ENCODE measurements around the gene IFITM2. TPM values are rescaled to one million over a fixed set of nuclear protein-coding genes. Genes with fewer than 3 reads are reported as not detected.
"Not testable (repeated sequence)": the region's sequence is repeated elsewhere in the genome, so short reads cannot be mapped to it uniquely, and the experiment has no call there.

The IFITM2 gene
- total RNA-seq, 1 donor from 2014 or later = 3.7 TPM

DNA sequence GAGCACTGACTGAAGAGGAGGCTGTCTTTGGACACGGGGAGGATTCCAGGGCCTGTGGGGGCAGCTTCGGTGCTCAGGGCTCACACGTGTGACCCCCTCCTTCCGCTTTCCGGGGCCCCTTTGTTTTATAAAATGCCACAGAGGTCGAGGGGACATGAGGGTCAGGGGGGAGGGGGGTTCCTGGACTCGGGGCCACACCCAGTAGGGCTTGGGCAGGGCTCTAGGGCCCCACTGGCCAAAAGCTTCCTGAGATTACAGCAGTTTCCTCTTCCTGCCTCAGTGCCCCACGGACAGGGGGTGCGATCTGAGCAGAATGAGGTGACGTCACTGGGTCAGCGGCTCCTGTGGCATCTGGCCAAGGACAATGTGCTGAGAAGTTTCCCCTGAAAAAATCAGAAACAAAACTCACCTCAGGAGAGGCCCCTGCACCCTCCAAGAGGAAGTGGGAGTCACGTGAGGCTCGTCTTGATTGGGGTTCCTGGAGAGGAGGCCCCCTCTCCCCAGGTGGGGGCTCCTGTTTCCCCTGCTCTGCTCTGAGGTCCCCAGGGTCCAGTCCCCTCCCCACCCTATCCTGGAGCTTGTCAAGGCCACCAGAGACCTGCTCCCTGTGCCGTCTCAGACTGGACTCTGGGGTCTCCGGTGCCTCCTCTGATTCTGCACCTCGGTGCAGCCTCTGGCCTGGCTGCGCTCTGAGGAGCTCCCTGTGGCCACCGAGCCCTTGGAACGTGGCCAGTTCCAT, 19.4 kb downstream of the IFITM2 start:
- DNase-seq (ENCODE audit: low read depth) = no peak
- no peaks in the 10 kb centered on the region for H3K27me3 ChIP-seq (ENCODE audit: control insufficient read depth, insufficient read depth, low read length)
- no peak overlapping the region for H3K4me3 ChIP-seq (ENCODE audit: low read depth, low read length)
- no peak for FAIRE-seq
- TF ChIP-seq, protein P1, sequence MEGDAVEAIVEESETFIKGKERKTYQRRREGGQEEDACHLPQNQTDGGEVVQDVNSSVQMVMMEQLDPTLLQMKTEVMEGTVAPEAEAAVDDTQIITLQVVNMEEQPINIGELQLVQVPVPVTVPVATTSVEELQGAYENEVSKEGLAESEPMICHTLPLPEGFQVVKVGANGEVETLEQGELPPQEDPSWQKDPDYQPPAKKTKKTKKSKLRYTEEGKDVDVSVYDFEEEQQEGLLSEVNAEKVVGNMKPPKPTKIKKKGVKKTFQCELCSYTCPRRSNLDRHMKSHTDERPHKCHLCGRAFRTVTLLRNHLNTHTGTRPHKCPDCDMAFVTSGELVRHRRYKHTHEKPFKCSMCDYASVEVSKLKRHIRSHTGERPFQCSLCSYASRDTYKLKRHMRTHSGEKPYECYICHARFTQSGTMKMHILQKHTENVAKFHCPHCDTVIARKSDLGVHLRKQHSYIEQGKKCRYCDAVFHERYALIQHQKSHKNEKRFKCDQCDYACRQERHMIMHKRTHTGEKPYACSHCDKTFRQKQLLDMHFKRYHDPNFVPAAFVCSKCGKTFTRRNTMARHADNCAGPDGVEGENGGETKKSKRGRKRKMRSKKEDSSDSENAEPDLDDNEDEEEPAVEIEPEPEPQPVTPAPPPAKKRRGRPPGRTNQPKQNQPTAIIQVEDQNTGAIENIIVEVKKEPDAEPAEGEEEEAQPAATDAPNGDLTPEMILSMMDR (IDR thresholded peaks at IDR 0.05; ENCODE audit: insufficient read depth, low read length, severe bottlenecking) = no peak
- no peaks in the 10 kb centered on the region for H3K36me3 ChIP-seq (ENCODE audit: control insufficient read depth, insufficient read depth, low read length)

DNA sequence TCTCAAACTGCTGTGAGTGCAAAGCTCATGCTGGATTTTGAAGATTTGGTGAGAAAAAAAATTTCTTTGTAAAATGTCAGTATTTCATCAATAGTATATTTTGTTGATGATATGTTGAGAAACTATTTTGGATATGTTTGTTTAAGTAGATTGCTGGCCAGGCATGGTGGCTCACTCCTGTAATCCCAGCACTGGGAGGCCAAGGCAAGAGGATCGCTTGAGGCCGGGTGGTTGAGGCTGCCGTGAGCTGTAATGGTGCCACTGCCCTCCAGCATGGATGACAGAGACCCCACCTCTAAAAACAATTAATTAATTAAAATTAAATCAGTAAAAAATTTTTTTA, 19.9 kb downstream of the IFITM2 start:
- H3K27me3 ChIP-seq (ENCODE audit: control insufficient read depth, insufficient read depth, low read length) = no peaks in the 10 kb centered on the region
- no peaks in the 10 kb centered on the region for H3K36me3 ChIP-seq (ENCODE audit: control insufficient read depth, insufficient read depth, low read length)
- FAIRE-seq = no peak
- TF ChIP-seq, protein P1 (IDR thresholded peaks at IDR 0.05; ENCODE audit: insufficient read depth, low read length, severe bottlenecking) = no peak
- H3K4me3 ChIP-seq (ENCODE audit: low read depth, low read length) = no peak overlapping the region
- DNase-seq (ENCODE audit: low read depth) = no peak

DNA sequence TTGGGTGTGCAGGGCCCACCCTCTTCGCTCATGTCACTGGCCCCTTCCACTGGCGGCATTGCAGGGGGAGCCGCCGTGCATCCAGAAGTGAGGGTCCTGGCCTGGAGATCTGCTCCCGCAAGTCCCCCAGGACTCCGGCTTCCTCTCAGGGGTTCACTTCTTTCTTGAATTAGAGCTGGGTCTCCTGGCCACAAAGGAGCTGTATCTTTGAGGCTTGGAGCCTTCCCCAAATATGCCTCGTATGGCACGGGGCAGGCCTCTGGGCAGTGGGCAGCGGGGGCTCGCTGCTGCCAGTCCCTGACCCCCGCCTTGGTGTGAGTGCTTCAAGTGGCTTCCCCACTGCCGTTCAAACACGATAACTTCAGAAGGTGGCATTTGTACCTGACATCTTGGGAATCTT, 20.4 kb downstream of the IFITM2 start:
- FAIRE-seq (no peak), DNase-seq (ENCODE audit: low read depth) (no peak)
- H3K27me3 ChIP-seq (ENCODE audit: control insufficient read depth, insufficient read depth, low read length) = peaks cover under 1% of the 10 kb centered on the region
- H3K36me3 ChIP-seq (ENCODE audit: control insufficient read depth, insufficient read depth, low read length) = no peaks in the 10 kb centered on the region
- TF ChIP-seq, protein P1 (IDR thresholded peaks at IDR 0.05; ENCODE audit: insufficient read depth, low read length, severe bottlenecking) = no peak
- no peak overlapping the region for H3K4me3 ChIP-seq (ENCODE audit: low read depth, low read length)

DNA sequence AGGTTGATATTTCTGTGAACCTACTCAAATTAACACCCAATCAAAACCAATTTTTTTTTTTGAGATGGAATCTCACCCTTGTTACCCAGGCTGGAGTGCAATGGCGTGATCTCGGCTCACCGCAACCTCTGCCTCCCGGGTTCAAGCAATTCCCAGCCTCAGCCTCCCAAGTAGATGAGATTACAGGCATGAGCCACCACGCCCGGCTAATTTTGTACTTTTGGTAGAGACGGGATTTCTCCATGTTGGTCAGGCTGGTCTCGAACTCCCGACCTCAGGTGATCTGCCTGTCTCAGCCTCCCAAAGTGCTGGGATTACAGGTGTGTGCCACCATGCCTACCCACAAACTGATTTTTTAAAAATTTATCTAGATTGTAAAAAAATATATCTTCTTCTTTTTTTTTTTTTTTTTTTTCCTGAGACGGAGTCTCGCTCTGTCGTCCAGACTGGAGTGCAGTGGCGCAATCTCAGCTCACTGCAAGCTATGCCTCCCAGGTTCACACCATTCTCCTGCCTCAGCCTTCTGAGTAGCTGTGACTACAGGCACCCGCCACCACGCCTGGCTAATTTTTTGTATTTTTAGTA, 21.0 kb downstream of the IFITM2 start:
- not testable (repeated sequence) for H3K4me3 ChIP-seq (ENCODE audit: low read depth, low read length); H3K36me3 ChIP-seq (ENCODE audit: control insufficient read depth, insufficient read depth, low read length); DNase-seq (ENCODE audit: low read depth); H3K27me3 ChIP-seq (ENCODE audit: control insufficient read depth, insufficient read depth, low read length); FAIRE-seq

DNA sequence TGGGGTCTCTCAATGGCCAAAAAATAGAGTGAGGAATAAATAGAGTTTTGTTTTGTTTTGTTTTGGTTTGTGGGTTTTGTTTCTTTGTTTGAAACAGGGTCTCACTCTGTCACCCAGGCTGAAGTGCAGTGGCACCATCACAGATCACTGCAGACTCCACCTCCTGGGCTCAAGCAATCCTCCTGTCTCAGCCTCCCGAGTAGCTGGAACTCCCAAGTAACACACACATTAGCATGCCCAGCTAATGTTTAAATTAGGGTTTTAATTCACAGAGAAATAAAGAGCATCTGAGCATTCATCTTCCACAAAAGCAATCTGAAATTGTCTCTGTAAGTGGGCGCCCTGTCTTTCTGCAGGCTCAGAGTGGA, 22.3 kb downstream of the IFITM2 start:
- FAIRE-seq = no peak
- Histone ChIP-seq H3K27me3 (ENCODE audit: control insufficient read depth, insufficient read depth, low read length) (peaks cover 4% of the 10 kb centered on the region), H3K36me3 (ENCODE audit: control insufficient read depth, insufficient read depth, low read length) (no peaks in the 10 kb centered on the region), H3K4me3 (ENCODE audit: low read depth, low read length) (no peak overlapping the region)
- TF ChIP-seq, protein P1 (IDR thresholded peaks at IDR 0.05; ENCODE audit: insufficient read depth, low read length, severe bottlenecking) = no peak
- DNase-seq (ENCODE audit: low read depth) = no peak

- no peak overlapping the region for H3K4me3 ChIP-seq (ENCODE audit: low read depth, low read length)
- TF ChIP-seq, protein P1 (IDR thresholded peaks at IDR 0.05; ENCODE audit: insufficient read depth, low read length, severe bottlenecking) = no peak
- no peak for FAIRE-seq
- DNase-seq (ENCODE audit: low read depth) = no peak
- H3K27me3 ChIP-seq (ENCODE audit: control insufficient read depth, insufficient read depth, low read length) = peaks cover 4% of the 10 kb centered on the region
- no peaks in the 10 kb centered on the region for H3K36me3 ChIP-seq (ENCODE audit: control insufficient read depth, insufficient read depth, low read length)
These were observed 22.7 kb downstream of the IFITM2 start for GRCh38 chr11:330307-330693.

All from bronchial epithelial cell (primary cell).